CD4-positive, alpha-beta T cell treated with Interleukin-15 for 1 hour (primary cell): ENCODE data around the gene SNRK.
"Not testable (repeated sequence)": the region's sequence is repeated elsewhere in the genome, so short reads cannot be mapped to it uniquely, and the experiment has no call there.

Experiments used
- DNase-seq: peaks from one replicate; pipeline ENCODE4 v3.0.0-alpha.2; 2020

SNRK gene

GRCh38 chr3:43346978-43347749 is 60.8 kb downstream of the SNRK start:
- peak; percentile 41 for DNase-seq

GRCh38 chr3:43347774-43348173 is 61.4 kb downstream of the SNRK start:
- DNase-seq: no peak

- DNase-seq: no peak
Measured at GRCh38 chr3:43348350-43348749, 62.0 kb downstream of the SNRK start.

GRCh38 chr3:43348852-43349574 is 62.7 kb downstream of the SNRK start:
- DNase-seq: no peak

- no peak for DNase-seq
Measured at GRCh38 chr3:43349716-43350115, 63.4 kb downstream of the SNRK start.

- no peak for DNase-seq
Measured at GRCh38 chr3:43353393-43353792, 67.1 kb downstream of the SNRK start.

GRCh38 chr3:43353923-43354670 is 67.8 kb downstream of the SNRK start:
- no peak for DNase-seq

GRCh38 chr3:43356033-43356432 is 69.7 kb downstream of the SNRK start:
- DNase-seq: not testable (repeated sequence)

- no peak for DNase-seq
Measured at GRCh38 chr3:43361077-43361476, 74.7 kb downstream of the SNRK start.

GRCh38 chr3:43362183-43362582 is 75.8 kb downstream of the SNRK start:
- no peak for DNase-seq

- no peak for DNase-seq
Measured at GRCh38 chr3:43362961-43363360, 76.6 kb downstream of the SNRK start.

- no peak for DNase-seq
Measured at GRCh38 chr3:43363621-43364266, 77.4 kb downstream of the SNRK start.

- DNase-seq: no peak
Measured at GRCh38 chr3:43364494-43364893, 78.2 kb downstream of the SNRK start.

GRCh38 chr3:43364926-43365325 is 78.6 kb downstream of the SNRK start:
- DNase-seq: no peak

- DNase-seq: no peak
Measured at GRCh38 chr3:43365601-43366305, 79.4 kb downstream of the SNRK start.

GRCh38 chr3:43366481-43366880 is 80.1 kb downstream of the SNRK start:
- DNase-seq: no peak

GRCh38 chr3:43366885-43367284 is 80.5 kb downstream of the SNRK start:
- no peak for DNase-seq

- peak; percentile 37 for DNase-seq
Measured at GRCh38 chr3:43369404-43370292, 83.3 kb downstream of the SNRK start.

GRCh38 chr3:43370293-43370980 is 84.1 kb downstream of the SNRK start:
- DNase-seq: no peak

- DNase-seq: no peak
Measured at GRCh38 chr3:43371494-43371893, 85.2 kb downstream of the SNRK start.
